UCSD-AML1 (cell line): Measurements from ENCODE around the gene MYBPC3.

Experiments used
- DNase-seq: peaks from one replicate; lab custom pipeline; 2025; ENCODE audit not compliant: unreplicated experiment; lab: John Stamatoyannopoulos, UW

MYBPC3 gene

GRCh38 chr11:47384498-47384897 lies 32.0 kb upstream of the MYBPC3 start:
- no peak for DNase-seq

- DNase-seq: no peak
Observed at GRCh38 chr11:47383071-47383470, 30.6 kb upstream of the MYBPC3 start.

- no peak for DNase-seq
Observed at GRCh38 chr11:47380078-47380477, 27.6 kb upstream of the MYBPC3 start.

GRCh38 chr11:47379317-47379716 lies 26.8 kb upstream of the MYBPC3 start:
- DNase-seq: no peak

- no peak for DNase-seq
Observed at GRCh38 chr11:47378836-47379170, 26.3 kb upstream of the MYBPC3 start.

- DNase-seq: peak; percentile 84
Observed at GRCh38 chr11:47378010-47378835, 25.7 kb upstream of the MYBPC3 start, which contains the start of gene SPI1. Gene SPI1, minus strand, starts transcription at chr11:47378547. Its CDS starts 194 bp downstream, at chr11:47378353.

- DNase-seq: no peak
Observed at GRCh38 chr11:47377571-47378009, 25.1 kb upstream of the MYBPC3 start.

- peak; percentile 68 for DNase-seq
Observed at GRCh38 chr11:47376525-47377371, 24.2 kb upstream of the MYBPC3 start.

GRCh38 chr11:47376107-47376524 lies 23.6 kb upstream of the MYBPC3 start:
- no peak for DNase-seq

GRCh38 chr11:47375546-47376085 lies 23.1 kb upstream of the MYBPC3 start:
- DNase-seq: no peak

- no peak for DNase-seq
Observed at GRCh38 chr11:47375020-47375419, 22.5 kb upstream of the MYBPC3 start.

- no peak for DNase-seq
Observed at GRCh38 chr11:47374720-47375019, 22.2 kb upstream of the MYBPC3 start.

GRCh38 chr11:47373876-47374719 lies 21.6 kb upstream of the MYBPC3 start:
- peak; percentile 82 for DNase-seq

- DNase-seq: no peak
Observed at GRCh38 chr11:47372422-47372821, 19.9 kb upstream of the MYBPC3 start.

- DNase-seq: no peak
Observed at GRCh38 chr11:47369676-47370075, 17.2 kb upstream of the MYBPC3 start.

- DNase-seq: no peak
Observed at GRCh38 chr11:47366020-47366490, 13.6 kb upstream of the MYBPC3 start.

- DNase-seq: no peak
Observed at GRCh38 chr11:47361419-47361818, 8.9 kb upstream of the MYBPC3 start.

- no peak for DNase-seq
Observed at GRCh38 chr11:47360341-47360740, 7.8 kb upstream of the MYBPC3 start.

- DNase-seq: peak; percentile 66
Observed at GRCh38 chr11:47359586-47359985, 7.1 kb upstream of the MYBPC3 start.

- DNase-seq: no peak
Observed at GRCh38 chr11:47359162-47359561, 6.7 kb upstream of the MYBPC3 start.

- DNase-seq: no peak
Observed at GRCh38 chr11:47358731-47359051, 6.2 kb upstream of the MYBPC3 start.
